GM18870 (cell line): ENCODE results near the gene PCYT2.
"Not testable (repeated sequence)": the region's sequence is repeated elsewhere in the genome, so short reads cannot be mapped to it uniquely, and the experiment has no call there.

Experiments
- ATAC-seq: cut with Tn5 transposase; IDR thresholded peaks from one replicate; pipeline ENCODE4 v1.9.1; 2021; ENCODE audit warnings: moderate library complexity; ENCODE audit not compliant: unreplicated experiment

The PCYT2 gene

GRCh38 chr17:81927653-81928543 is 16.7 kb upstream of the PCYT2 start, which contains the start of gene MAFG:
Gene MAFG, minus strand, starts transcription at chr17:81927735. Its CDS starts 4,550 bp downstream, at chr17:81923185.
- ATAC-seq = peak; percentile 54

GRCh38 chr17:81927152-81927652 is 16.0 kb upstream of the PCYT2 start:
- ATAC-seq = no peak

- no peak for ATAC-seq
These were observed 15.4 kb upstream of the PCYT2 start for GRCh38 chr17:81926451-81927151.

GRCh38 chr17:81925860-81926450 is 14.8 kb upstream of the PCYT2 start:
- ATAC-seq = no peak

- ATAC-seq = no peak
These were observed 13.6 kb upstream of the PCYT2 start for GRCh38 chr17:81924557-81925532.

GRCh38 chr17:81923302-81924260 is 12.4 kb upstream of the PCYT2 start:
- no peak for ATAC-seq

- no peak for ATAC-seq
These were observed 11.5 kb upstream of the PCYT2 start for GRCh38 chr17:81922566-81923301.

- no peak for ATAC-seq
These were observed 10.9 kb upstream of the PCYT2 start for GRCh38 chr17:81921996-81922565.

GRCh38 chr17:81921537-81921862 is 10.3 kb upstream of the PCYT2 start:
- ATAC-seq = no peak

GRCh38 chr17:81920612-81921536 is 9.7 kb upstream of the PCYT2 start:
- no peak for ATAC-seq

- no peak for ATAC-seq
These were observed 7.8 kb upstream of the PCYT2 start for GRCh38 chr17:81918832-81919545.

GRCh38 chr17:81918333-81918669 is 7.1 kb upstream of the PCYT2 start:
- not testable (repeated sequence) for ATAC-seq

- ATAC-seq = no peak
These were observed 6.5 kb upstream of the PCYT2 start, which contains the start of gene SIRT7 for GRCh38 chr17:81917565-81918332. Gene SIRT7, minus strand, starts transcription at chr17:81918176. Its CDS starts 45 bp downstream, at chr17:81918131.

- no peak for ATAC-seq
These were observed 5.2 kb upstream of the PCYT2 start for GRCh38 chr17:81916234-81917001.

GRCh38 chr17:81915331-81915730 is 4.1 kb upstream of the PCYT2 start:
- no peak for ATAC-seq
